HTERT RPE-1 (cell line): ENCODE results near the gene CCND1.
"Not testable (repeated sequence)": the region's sequence is repeated elsewhere in the genome, so short reads cannot be mapped to it uniquely, and the experiment has no call there.

Experiments
- in situ Hi-C: fragments of 300-500 bp; cut with MboI; formaldehyde crosslinking; loops from 4 replicates; pipeline ENCODE4 v1.14.3; 2020; ENCODE audit warnings: low sequenced_read_pairs

CCND1 gene

GRCh38 chr11:69685348-69685747 lies 44.4 kb downstream of the CCND1 start:
- in situ Hi-C loops: no loop called here

GRCh38 chr11:69686452-69686851 lies 45.5 kb downstream of the CCND1 start:
- in situ Hi-C loops: no loop called here

- in situ Hi-C loops: no loop called here
These were observed 45.9 kb downstream of the CCND1 start for GRCh38 chr11:69686856-69687255.

- in situ Hi-C loops: not testable (repeated sequence)
These were observed 47.2 kb downstream of the CCND1 start for GRCh38 chr11:69687969-69688771.

GRCh38 chr11:69689484-69690319 lies 48.7 kb downstream of the CCND1 start:
- in situ Hi-C loops: no loop called here

GRCh38 chr11:69691463-69691862 lies 50.5 kb downstream of the CCND1 start:
- in situ Hi-C loops: no loop called here

GRCh38 chr11:69692422-69692821 lies 51.5 kb downstream of the CCND1 start:
- in situ Hi-C loops: no loop called here

- in situ Hi-C loops: no loop called here
These were observed 53.8 kb downstream of the CCND1 start for GRCh38 chr11:69694781-69695180.

GRCh38 chr11:69695581-69695980 lies 54.6 kb downstream of the CCND1 start:
- in situ Hi-C loops: no loop called here

- in situ Hi-C loops: not testable (repeated sequence)
These were observed 55.0 kb downstream of the CCND1 start for GRCh38 chr11:69695995-69696394.

GRCh38 chr11:69696749-69697468 lies 56.0 kb downstream of the CCND1 start:
- in situ Hi-C loops: no loop called here

GRCh38 chr11:69697469-69697843 lies 56.5 kb downstream of the CCND1 start:
- in situ Hi-C loops: no loop called here

GRCh38 chr11:69697861-69698260 lies 56.9 kb downstream of the CCND1 start:
- in situ Hi-C loops: no loop called here

- in situ Hi-C loops: no loop called here
These were observed 57.4 kb downstream of the CCND1 start for GRCh38 chr11:69698362-69698761.

GRCh38 chr11:69699213-69699612 lies 58.3 kb downstream of the CCND1 start:
- in situ Hi-C loops: no loop called here

GRCh38 chr11:69700278-69701140 lies 59.6 kb downstream of the CCND1 start:
- in situ Hi-C loops: no loop called here

GRCh38 chr11:69702239-69702691 lies 61.3 kb downstream of the CCND1 start:
- in situ Hi-C loops: no loop called here

GRCh38 chr11:69702769-69703452 lies 62.0 kb downstream of the CCND1 start:
- in situ Hi-C loops: no loop called here

GRCh38 chr11:69703453-69703767 lies 62.5 kb downstream of the CCND1 start:
- in situ Hi-C loops: no loop called here
